Epithelial cell of proximal tubule (primary cell): ENCODE data around the gene PPEF2. TPM values are rescaled to one million over a fixed set of nuclear protein-coding genes. Genes with fewer than 3 reads are reported as not detected.
"Not testable (repeated sequence)": the region's sequence is repeated elsewhere in the genome, so short reads cannot be mapped to it uniquely, and the experiment has no call there.

ENCODE experiments used
- DNase-seq: peaks from one replicate; pipeline ENCODE4 v3.0.0-alpha.2; 2011; ENCODE audit warnings: low read depth
- H3K4me3 ChIP-seq: 2 replicates; pipeline ENCODE4 v1.5.1; 2011; ENCODE audit warnings: low read depth, mild to moderate bottlenecking, low read length
- total RNA-seq: library from RNA; depleted of rRNA; stranded (reverse); fragments of >200 nt; gene quantifications from 2 replicates; pipeline ENCODE4 v1.2.3, GENCODE V29; 2015
- TF ChIP-seq, protein P1 (sequence below): conservative IDR thresholded peaks from 2 replicates; pipeline ENCODE4 v1.5.1; 2012; ENCODE audit warnings: low read depth, mild to moderate bottlenecking, low read length

Gene PPEF2
- total RNA-seq, 1 donor from 2014 or later: not detected

- TF ChIP-seq, protein P1, sequence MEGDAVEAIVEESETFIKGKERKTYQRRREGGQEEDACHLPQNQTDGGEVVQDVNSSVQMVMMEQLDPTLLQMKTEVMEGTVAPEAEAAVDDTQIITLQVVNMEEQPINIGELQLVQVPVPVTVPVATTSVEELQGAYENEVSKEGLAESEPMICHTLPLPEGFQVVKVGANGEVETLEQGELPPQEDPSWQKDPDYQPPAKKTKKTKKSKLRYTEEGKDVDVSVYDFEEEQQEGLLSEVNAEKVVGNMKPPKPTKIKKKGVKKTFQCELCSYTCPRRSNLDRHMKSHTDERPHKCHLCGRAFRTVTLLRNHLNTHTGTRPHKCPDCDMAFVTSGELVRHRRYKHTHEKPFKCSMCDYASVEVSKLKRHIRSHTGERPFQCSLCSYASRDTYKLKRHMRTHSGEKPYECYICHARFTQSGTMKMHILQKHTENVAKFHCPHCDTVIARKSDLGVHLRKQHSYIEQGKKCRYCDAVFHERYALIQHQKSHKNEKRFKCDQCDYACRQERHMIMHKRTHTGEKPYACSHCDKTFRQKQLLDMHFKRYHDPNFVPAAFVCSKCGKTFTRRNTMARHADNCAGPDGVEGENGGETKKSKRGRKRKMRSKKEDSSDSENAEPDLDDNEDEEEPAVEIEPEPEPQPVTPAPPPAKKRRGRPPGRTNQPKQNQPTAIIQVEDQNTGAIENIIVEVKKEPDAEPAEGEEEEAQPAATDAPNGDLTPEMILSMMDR: no peak
- H3K4me3 ChIP-seq: no peak overlapping the region
- DNase-seq: no peak
Observed at GRCh38 chr4:75935628-75936027, 33.4 kb upstream of the PPEF2 start.

DNA sequence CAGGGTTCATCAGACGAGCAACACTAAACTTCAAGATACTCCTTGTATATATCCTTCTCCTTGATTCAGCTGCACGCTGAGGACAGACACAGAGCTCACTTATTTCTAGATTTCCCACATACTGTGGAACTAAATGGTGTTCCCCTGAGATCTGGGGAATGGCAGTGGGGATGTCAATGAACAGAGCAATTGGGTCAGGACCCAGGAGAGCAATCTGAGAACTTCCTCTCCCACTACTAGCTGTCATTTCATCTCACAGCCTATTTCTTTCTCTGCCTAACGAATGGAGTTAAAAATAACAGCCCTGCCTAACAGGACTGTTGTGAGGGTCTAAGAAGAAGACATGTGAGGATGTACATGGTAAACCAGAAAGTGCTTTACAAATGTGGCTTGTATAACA, 27.9 kb upstream of the PPEF2 start:
- TF ChIP-seq, protein P1: no peak
- no peak overlapping the region for H3K4me3 ChIP-seq
- no peak for DNase-seq

GRCh38 chr4:75924916-75925315, 22.7 kb upstream of the PPEF2 start:
- DNase-seq, H3K4me3 ChIP-seq: not testable (repeated sequence)

- TF ChIP-seq, protein P1: no peak
- DNase-seq: no peak
- no peak overlapping the region for H3K4me3 ChIP-seq
Observed at GRCh38 chr4:75924309-75924827, 22.1 kb upstream of the PPEF2 start.

DNA sequence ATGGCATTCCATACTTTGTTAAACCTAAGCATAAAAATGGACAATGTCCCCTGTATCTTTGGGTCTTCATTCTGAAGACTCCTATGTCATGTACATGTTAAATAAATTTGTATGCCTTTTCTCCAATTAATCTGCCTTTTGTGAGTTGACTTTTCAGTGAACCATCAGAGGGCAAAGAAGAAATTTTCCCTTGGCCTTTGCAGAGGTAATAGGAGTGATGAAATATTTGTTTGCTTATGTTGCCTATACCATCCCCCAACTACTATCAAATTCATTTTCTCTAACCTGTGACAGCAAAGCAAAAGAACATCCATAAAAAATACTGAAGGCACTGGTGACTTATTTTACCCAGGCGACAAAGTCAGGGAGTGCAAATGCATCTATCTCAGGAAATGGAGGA, 20.3 kb upstream of the PPEF2 start:
- H3K4me3 ChIP-seq: no peak overlapping the region
- no peak for DNase-seq
- TF ChIP-seq, protein P1: no peak

GRCh38 chr4:75921910-75922309, 19.7 kb upstream of the PPEF2 start:
- no peak for DNase-seq
- H3K4me3 ChIP-seq: no peak overlapping the region
- TF ChIP-seq, protein P1: no peak

GRCh38 chr4:75920327-75920726, 18.1 kb upstream of the PPEF2 start:
- DNase-seq: no peak
- H3K4me3 ChIP-seq: no peak overlapping the region
- TF ChIP-seq, protein P1: no peak
